ENCODE results near the gene MFN1. TPM values are rescaled to one million over a fixed set of nuclear protein-coding genes. Genes with fewer than 3 reads are reported as not detected.

MFN1 gene
- total and polyA plus RNA-seq, 2 of the 13 experiments (the other 11 are each of a cell fraction or from before 2014, with no cell fraction given): 25.2 to 37.5 TPM

DNA sequence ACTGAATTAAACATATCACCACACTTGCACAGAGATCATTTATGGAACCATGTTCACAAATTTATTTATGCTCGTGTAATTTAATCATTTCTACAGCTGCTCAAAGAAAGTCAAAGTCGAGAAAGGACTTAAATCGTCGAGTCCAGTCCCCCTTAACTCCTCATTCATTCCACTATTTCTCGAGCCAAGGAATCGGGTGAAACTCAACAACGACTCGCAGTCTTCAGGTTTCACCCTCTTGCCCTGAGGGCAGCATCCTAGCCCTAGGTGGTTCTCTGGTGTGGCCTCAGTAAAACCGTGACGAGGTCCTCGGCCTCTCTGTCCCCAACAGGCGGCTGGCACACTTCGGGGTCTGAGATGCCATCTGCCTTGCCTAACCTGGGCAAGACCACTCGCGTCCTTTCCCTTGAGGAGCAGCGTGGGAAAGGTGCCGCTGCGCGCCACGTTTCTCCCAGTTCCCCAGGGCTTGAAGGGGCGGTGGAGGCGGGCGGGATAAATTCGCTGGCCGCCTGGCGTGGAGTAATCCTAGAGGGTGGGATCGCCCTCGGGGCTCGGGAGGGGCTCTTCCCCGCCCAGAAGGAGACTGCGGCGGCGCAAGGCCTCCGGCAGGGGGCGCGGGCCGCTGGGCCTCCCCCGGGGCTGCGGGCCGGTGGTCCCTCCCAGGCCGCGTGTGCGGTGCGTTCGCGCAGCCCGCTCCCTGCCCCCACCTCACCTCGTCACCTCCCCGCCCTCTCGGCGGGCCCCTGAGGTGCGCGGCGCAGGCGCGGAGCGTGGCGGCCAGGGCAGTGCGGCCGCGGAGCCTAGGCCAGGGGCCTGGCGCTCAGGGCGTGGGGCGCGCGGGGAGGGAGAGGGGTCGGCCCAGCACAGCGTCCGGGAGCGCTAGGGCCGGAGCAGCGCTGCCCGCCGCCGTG is 25.0 kb upstream of the MFN1 start, which contains the start of gene ZNF639 (continued):
- TF ChIP-seq, protein P1, sequence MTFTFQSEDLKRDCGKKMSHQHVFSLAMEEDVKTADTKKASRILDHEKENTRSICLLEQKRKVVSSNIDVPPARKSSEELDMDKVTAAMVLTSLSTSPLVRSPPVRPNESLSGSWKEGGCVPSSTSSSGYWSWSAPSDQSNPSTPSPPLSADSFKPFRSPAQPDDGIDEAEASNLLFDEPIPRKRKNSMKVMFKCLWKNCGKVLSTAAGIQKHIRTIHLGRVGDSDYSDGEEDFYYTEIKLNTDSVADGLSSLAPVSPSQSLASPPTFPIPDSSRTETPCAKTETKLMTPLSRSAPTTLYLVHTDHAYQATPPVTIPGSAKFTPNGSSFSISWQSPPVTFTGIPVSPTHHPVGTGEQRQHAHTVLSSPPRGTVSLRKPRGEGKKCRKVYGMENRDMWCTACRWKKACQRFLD (CRISPR knock-in tag; IDR thresholded peaks at IDR 0.05; ENCODE audit: borderline replicate concordance): no peak
- no peak for TF ChIP-seq MZF1 (CRISPR knock-in tag; IDR thresholded peaks at IDR 0.05; ENCODE audit: borderline replicate concordance)
- peak; percentile 57 for TF ChIP-seq TBL1XR1 (IDR thresholded peaks at IDR 0.05; ENCODE audit: borderline replicate concordance, low read length, partially characterized antibody)
- TF ChIP-seq THYN1 (CRISPR knock-in tag; IDR thresholded peaks at IDR 0.05; ENCODE audit: borderline replicate concordance, low read depth): no peak
- no peak for TF ChIP-seq NFE2L2 (IDR thresholded peaks at IDR 0.05; ENCODE audit: low read length)
- TF ChIP-seq ZNF205 (CRISPR knock-in tag; IDR thresholded peaks at IDR 0.05): no peak
- TF ChIP-seq, protein P2, sequence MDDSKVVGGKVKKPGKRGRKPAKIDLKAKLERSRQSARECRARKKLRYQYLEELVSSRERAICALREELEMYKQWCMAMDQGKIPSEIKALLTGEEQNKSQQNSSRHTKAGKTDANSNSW (CRISPR knock-in tag; IDR thresholded peaks at IDR 0.05; ENCODE audit: borderline replicate concordance): no peak
- TF ChIP-seq, protein P3, sequence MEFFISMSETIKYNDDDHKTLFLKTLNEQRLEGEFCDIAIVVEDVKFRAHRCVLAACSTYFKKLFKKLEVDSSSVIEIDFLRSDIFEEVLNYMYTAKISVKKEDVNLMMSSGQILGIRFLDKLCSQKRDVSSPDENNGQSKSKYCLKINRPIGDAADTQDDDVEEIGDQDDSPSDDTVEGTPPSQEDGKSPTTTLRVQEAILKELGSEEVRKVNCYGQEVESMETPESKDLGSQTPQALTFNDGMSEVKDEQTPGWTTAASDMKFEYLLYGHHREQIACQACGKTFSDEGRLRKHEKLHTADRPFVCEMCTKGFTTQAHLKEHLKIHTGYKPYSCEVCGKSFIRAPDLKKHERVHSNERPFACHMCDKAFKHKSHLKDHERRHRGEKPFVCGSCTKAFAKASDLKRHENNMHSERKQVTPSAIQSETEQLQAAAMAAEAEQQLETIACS (CRISPR knock-in tag; IDR thresholded peaks at IDR 0.05): no peak
- TF ChIP-seq, protein P4, sequence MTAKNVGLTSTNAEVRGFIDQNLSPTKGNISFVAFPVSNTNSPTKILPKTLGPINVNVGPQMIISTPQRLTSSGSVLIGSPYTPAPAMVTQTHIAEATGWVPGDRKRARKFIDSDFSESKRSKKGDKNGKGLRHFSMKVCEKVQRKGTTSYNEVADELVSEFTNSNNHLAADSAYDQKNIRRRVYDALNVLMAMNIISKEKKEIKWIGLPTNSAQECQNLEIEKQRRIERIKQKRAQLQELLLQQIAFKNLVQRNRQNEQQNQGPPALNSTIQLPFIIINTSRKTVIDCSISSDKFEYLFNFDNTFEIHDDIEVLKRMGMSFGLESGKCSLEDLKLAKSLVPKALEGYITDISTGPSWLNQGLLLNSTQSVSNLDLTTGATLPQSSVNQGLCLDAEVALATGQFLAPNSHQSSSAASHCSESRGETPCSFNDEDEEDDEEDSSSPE (CRISPR knock-in tag; IDR thresholded peaks at IDR 0.05): peak; percentile 64; the same call in 1 of the 2 replicates
- TF ChIP-seq CCAR2 (optimal IDR thresholded peaks at IDR 0.05; ENCODE audit: low read depth, low read length): no peak
- TF ChIP-seq ZNF24 (IDR thresholded peaks at IDR 0.05): no peak
- no peak for TF ChIP-seq ZNF577 (CRISPR knock-in tag; IDR thresholded peaks at IDR 0.05; ENCODE audit: borderline replicate concordance, low read depth)
- TF ChIP-seq MATR3 (CRISPR knock-in tag; IDR thresholded peaks at IDR 0.05): no peak
- TF ChIP-seq SMAD3 (CRISPR knock-in tag; IDR thresholded peaks at IDR 0.05): no peak; the same call in 1 of the 2 replicates
- TF ChIP-seq ZNF839 (CRISPR knock-in tag; IDR thresholded peaks at IDR 0.05; ENCODE audit: borderline replicate concordance): no peak
- no peak for TF ChIP-seq KDM6A (CRISPR knock-in tag; IDR thresholded peaks at IDR 0.05; ENCODE audit: low read depth)
- no peak for TF ChIP-seq NBN (conservative IDR thresholded peaks at IDR 0.05)
- TF ChIP-seq EEA1 (CRISPR knock-in tag; IDR thresholded peaks at IDR 0.05; ENCODE audit: borderline replicate concordance): no peak
- peak; percentile 67; the same call in 1 of the 2 replicates for TF ChIP-seq THAP11 (CRISPR knock-in tag; IDR thresholded peaks at IDR 0.05)
- no peak for TF ChIP-seq ZSCAN22 (CRISPR knock-in tag; IDR thresholded peaks at IDR 0.05)
- TF ChIP-seq, protein P5, sequence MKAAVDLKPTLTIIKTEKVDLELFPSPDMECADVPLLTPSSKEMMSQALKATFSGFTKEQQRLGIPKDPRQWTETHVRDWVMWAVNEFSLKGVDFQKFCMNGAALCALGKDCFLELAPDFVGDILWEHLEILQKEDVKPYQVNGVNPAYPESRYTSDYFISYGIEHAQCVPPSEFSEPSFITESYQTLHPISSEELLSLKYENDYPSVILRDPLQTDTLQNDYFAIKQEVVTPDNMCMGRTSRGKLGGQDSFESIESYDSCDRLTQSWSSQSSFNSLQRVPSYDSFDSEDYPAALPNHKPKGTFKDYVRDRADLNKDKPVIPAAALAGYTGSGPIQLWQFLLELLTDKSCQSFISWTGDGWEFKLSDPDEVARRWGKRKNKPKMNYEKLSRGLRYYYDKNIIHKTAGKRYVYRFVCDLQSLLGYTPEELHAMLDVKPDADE (CRISPR knock-in tag; IDR thresholded peaks at IDR 0.05): 0 out of 2 replicates have a peak, but pooled peaks have one; percentile 35
